Kidney (tissue), 14 donors: ENCODE data around the gene KRT27. TPM values are rescaled to one million over a fixed set of nuclear protein-coding genes. Genes with fewer than 3 reads are reported as not detected.

Source experiments
- DNase-seq, 5 donors: peaks; one replicate each; pipeline ENCODE4 v3.0.0-alpha.2; 2013 to 2020
- FAIRE-seq: peaks from 2 replicates; lab custom pipeline; 2012; peaks lifted over from hg19 to GRCh38; lab: Jason Lieb, UNC
- H3K27ac ChIP-seq, 2 donors: one replicate each; pipeline ENCODE4 v1.7.0; 2013; ENCODE audit warnings: low read depth in 2 of 2, low read length in 2 of 2, inconsistent platforms in 1 of 2
- H3K27me3 ChIP-seq: one replicate; pipeline ENCODE4 v1.7.1; 2013; ENCODE audit warnings: low read length, inconsistent platforms; ENCODE audit not compliant: control insufficient read depth, insufficient read depth
- H3K36me3 ChIP-seq, 3 donors: one replicate each; pipeline versions ENCODE4 v1.7.0 to v1.7.1; 2013; ENCODE audit warnings: low read length in 3 of 3, control low read depth in 1 of 3, inconsistent platforms in 1 of 3; ENCODE audit not compliant: insufficient read depth in 3 of 3, control insufficient read depth in 2 of 3
- H3K4me1 ChIP-seq, 3 donors: one replicate each; pipeline versions ENCODE4 v1.7.0 to v1.7.1; 2013; ENCODE audit warnings: low read length in 3 of 3, inconsistent platforms in 1 of 3, low read depth in 1 of 3; ENCODE audit not compliant: control insufficient read depth in 2 of 3, insufficient read depth in 2 of 3
- H3K4me3 ChIP-seq, 3 donors: one replicate each; pipeline versions ENCODE4 v1.7.0 to v1.8.1; 2013; ENCODE audit warnings: low read length in 3 of 3, control low read depth in 1 of 3, inconsistent platforms in 1 of 3
- H3K9ac ChIP-seq, 3 donors: one replicate each; pipeline versions ENCODE4 v1.7.0 to v1.7.1; 2013; ENCODE audit warnings: low read length in 3 of 3, control low read depth in 1 of 3, inconsistent platforms in 1 of 3
- H3K9me3 ChIP-seq, 3 donors: one replicate each; pipeline versions ENCODE4 v1.7.0 to v1.7.1; 2013; ENCODE audit warnings: low read length in 3 of 3, control low read depth in 1 of 3, inconsistent platforms in 1 of 3; ENCODE audit not compliant: control insufficient read depth in 2 of 3, insufficient read depth in 1 of 3
- intact Hi-C: fragments of 100-400 bp; cut with DNase I; formaldehyde crosslinking; loops from one replicate; pipeline ENCODE4 v1.11.1; 2022
- polyA plus RNA-seq: library from polyadenylated mRNA; stranded (reverse); fragments of 350-450 nt; fragmentation: Illumina TruSeq; extraction: RNeasy Lipid Tissue Mini Kit (QIAGEN cat#74804); gene quantifications from one replicate; pipeline ENCODE4 v1.2.3, GENCODE V29; 2014; ENCODE audit warnings: low read depth, low replicate concordance; ENCODE audit not compliant: insufficient read depth
- total RNA-seq: library from RNA; stranded (reverse); fragmentation: NEBNext Ultra II Directional; extraction: Animal tissue kit (Norgen Biotek cat#: 25700); gene quantifications from one replicate; pipeline ENCODE4 v1.2.1, GENCODE V29; 2021
- TF ChIP-seq, protein P1 (sequence below): IDR thresholded peaks from 3 replicates; pipeline ENCODE4 v1.5.1; 2012; ENCODE audit warnings: mild to moderate bottlenecking, moderate library complexity, borderline replicate concordance; ENCODE audit not compliant: insufficient read depth; ENCODE audit errors: extremely low read depth
- donor health status: control.
- donor health status: control.
- donor health status: control.
- donor health status: control.
- donor health status: control.
- donor health status: DM: yes; HTN: yes; CAD: no.
- donor health status: Normal renal cell carcinoma (clear cell type).

Gene KRT27
- total and polyA plus RNA-seq, 2 donors from 2014 or later = not detected

DNA sequence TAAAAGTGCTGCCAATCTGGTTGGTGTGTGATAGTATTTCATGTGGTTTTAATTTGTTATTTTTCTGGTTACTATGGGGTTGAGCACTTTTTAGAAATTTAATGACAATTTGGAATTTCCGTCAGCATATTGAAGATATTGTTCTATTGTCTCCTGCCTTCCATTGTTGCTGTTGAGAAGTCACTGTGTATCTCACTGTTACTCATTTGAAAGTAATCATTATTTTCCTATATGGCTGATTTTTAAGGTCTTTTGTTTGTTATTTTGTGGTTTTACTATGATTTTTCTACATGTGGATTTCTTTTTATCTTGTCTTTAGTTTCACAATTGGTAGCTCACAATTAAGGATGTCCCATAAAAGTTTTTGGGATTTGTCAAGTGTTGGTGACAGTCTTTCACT, 18.6 kb downstream of the KRT27 start:
- DNase-seq = no peak
- Histone ChIP-seq H3K4me3 (no peak overlapping the region), H3K9ac (no peak overlapping the region), H3K27ac (no peak overlapping the region), H3K36me3 (no peaks in the 10 kb centered on the region), H3K4me1 (no peaks in the 10 kb centered on the region), H3K27me3 (no peaks in the 10 kb centered on the region), H3K9me3 (peaks cover 2 to 24% (median 2%) of the 10 kb centered on the region in 3 donors)
- intact Hi-C loops = no loop called here
- TF ChIP-seq, protein P1, sequence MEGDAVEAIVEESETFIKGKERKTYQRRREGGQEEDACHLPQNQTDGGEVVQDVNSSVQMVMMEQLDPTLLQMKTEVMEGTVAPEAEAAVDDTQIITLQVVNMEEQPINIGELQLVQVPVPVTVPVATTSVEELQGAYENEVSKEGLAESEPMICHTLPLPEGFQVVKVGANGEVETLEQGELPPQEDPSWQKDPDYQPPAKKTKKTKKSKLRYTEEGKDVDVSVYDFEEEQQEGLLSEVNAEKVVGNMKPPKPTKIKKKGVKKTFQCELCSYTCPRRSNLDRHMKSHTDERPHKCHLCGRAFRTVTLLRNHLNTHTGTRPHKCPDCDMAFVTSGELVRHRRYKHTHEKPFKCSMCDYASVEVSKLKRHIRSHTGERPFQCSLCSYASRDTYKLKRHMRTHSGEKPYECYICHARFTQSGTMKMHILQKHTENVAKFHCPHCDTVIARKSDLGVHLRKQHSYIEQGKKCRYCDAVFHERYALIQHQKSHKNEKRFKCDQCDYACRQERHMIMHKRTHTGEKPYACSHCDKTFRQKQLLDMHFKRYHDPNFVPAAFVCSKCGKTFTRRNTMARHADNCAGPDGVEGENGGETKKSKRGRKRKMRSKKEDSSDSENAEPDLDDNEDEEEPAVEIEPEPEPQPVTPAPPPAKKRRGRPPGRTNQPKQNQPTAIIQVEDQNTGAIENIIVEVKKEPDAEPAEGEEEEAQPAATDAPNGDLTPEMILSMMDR = no peak
- FAIRE-seq = no peak

DNA sequence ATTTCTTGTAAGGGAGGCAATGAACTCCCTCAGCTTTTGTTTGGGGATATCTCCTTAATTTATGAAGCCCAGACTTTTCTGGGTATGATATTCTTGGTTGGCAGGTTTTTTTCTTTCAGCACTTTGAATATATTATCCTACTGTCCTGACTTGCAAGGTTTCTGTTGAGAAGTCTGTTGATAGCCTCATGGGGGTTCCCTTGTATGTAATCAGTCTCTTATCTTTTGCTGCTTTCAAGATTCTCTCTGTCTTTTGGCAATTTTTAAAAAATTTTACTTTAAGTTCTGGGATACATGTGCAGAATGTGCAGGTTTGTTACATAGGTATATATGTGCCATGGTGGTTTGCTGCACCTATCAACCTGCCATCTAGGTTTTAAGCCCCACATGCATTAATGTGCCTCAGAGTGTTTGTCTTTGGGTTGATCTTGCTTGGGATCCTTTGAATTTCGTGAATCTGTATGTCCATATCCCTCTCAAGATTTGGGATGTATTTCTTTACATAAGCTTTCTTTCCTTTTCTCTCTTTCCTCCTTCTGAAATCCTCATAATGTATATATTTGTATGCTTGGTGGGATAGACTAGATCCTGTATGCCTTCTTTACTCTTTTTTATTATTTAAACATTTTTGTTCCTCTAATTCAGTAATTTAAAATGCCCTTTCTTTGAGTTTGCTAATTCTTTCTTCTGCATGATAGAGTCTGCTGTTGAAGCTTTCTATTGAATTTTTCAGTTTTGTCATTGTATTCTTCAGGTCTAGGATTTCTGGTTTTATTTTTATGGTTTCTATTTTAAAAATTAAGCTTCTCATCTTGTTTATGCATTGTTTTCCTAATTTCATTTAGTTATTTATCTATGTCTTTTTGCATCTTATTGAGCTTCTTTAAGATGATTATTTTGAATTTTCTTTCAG, 22.0 kb downstream of the KRT27 start:
- Histone ChIP-seq H3K4me3 (no peak overlapping the region), H3K4me1 (no peaks in the 10 kb centered on the region), H3K27me3 (no peaks in the 10 kb centered on the region), H3K27ac (no peak overlapping the region), H3K36me3 (no peaks in the 10 kb centered on the region), H3K9me3 (peaks cover 2 to 24% (median 2%) of the 10 kb centered on the region in 3 donors), H3K9ac (no peak overlapping the region)
- DNase-seq (no peak), FAIRE-seq (no peak)
- TF ChIP-seq, protein P1 = no peak
- intact Hi-C loops = no loop called here

GRCh38 chr17:40755231-40755630, 27.1 kb downstream of the KRT27 start, which contains the start of gene KRT25:
TSS of gene KRT25 (minus strand) at chr17:40755331. CDS start at chr17:40755271, 60 bp downstream.
- DNase-seq = no peak
- Histone ChIP-seq H3K9ac (no peak within 1 kb of the TSS), H3K4me3 (no peak within 1 kb of the TSS), H3K27ac (no peak within 1 kb of the TSS), H3K27me3 (no peaks in the 10 kb centered on the region), H3K36me3 (no peaks in the 10 kb centered on the region), H3K4me1 (no peaks in the 10 kb centered on the region), H3K9me3 (peaks cover 0 to 5% (median 2%) of the 10 kb centered on the region in 3 donors)
- no peak for FAIRE-seq
- intact Hi-C loops = no loop called here
- TF ChIP-seq, protein P1 = no peak
